ENCODE measurements around the gene KBTBD12.

KBTBD12 gene

GRCh38 chr3:128001576-128001975, 86.5 kb downstream of the KBTBD12 start:
- H3K36me3 ChIP-seq (ENCODE audit: insufficient read depth, insufficient read length, low read length): no peaks in the 10 kb centered on the region
- no peak for DNase-seq (ENCODE audit: low read depth, low spot score)
- no peaks in the 10 kb centered on the region for H3K27me3 ChIP-seq (ENCODE audit: insufficient read depth, insufficient read length)
- no peak for TF ChIP-seq YY1 (IDR thresholded peaks at IDR 0.05; ENCODE audit: insufficient read depth, insufficient read length)
- TF ChIP-seq SUZ12 (IDR thresholded peaks at IDR 0.05; ENCODE audit: extremely low read depth, insufficient read depth, insufficient read length): no peak
- no peak for TF ChIP-seq ZNF274 (IDR thresholded peaks at IDR 0.05; ENCODE audit: low read depth, low read length)
- peaks cover 10% of the 10 kb centered on the region for H3K4me1 ChIP-seq (ENCODE audit: insufficient read depth, insufficient read length)
- no peaks in the 10 kb centered on the region for H3K9me3 ChIP-seq (ENCODE audit: insufficient read depth, low read length)
- no peak overlapping the region for H3K4me3 ChIP-seq (ENCODE audit: insufficient read length, low read depth)
- no peak overlapping the region for H3K9ac ChIP-seq (ENCODE audit: insufficient read length, low read depth)

GRCh38 chr3:128004661-128005060, 89.6 kb downstream of the KBTBD12 start:
- Histone ChIP-seq H3K27me3 (ENCODE audit: insufficient read depth, insufficient read length) (no peaks in the 10 kb centered on the region), H3K4me3 (ENCODE audit: insufficient read length, low read depth) (no peak overlapping the region), H3K4me1 (ENCODE audit: insufficient read depth, insufficient read length) (peaks cover 13% of the 10 kb centered on the region), H3K9ac (ENCODE audit: insufficient read length, low read depth) (no peak overlapping the region), H3K9me3 (ENCODE audit: insufficient read depth, low read length) (no peaks in the 10 kb centered on the region), H3K36me3 (ENCODE audit: insufficient read depth, insufficient read length, low read length) (no peaks in the 10 kb centered on the region)
- no peak for TF ChIP-seq ZNF274 (IDR thresholded peaks at IDR 0.05; ENCODE audit: low read depth, low read length)
- no peak for DNase-seq (ENCODE audit: low read depth, low spot score)

GRCh38 chr3:128006061-128007032, 91.3 kb downstream of the KBTBD12 start:
- Histone ChIP-seq H3K9ac (ENCODE audit: insufficient read length, low read depth) (peak overlapping the region; percentile 57), H3K9me3 (ENCODE audit: insufficient read depth, low read length) (no peaks in the 10 kb centered on the region), H3K36me3 (ENCODE audit: insufficient read depth, insufficient read length, low read length) (no peaks in the 10 kb centered on the region), H3K27me3 (ENCODE audit: insufficient read depth, insufficient read length) (no peaks in the 10 kb centered on the region), H3K4me3 (ENCODE audit: insufficient read length, low read depth) (peak overlapping the region; percentile 29), H3K4me1 (ENCODE audit: insufficient read depth, insufficient read length) (peaks cover 13% of the 10 kb centered on the region)
- TF ChIP-seq YY1 (IDR thresholded peaks at IDR 0.05; ENCODE audit: insufficient read depth, insufficient read length) (no peak), ZNF274 (IDR thresholded peaks at IDR 0.05; ENCODE audit: low read depth, low read length) (no peak), SUZ12 (IDR thresholded peaks at IDR 0.05; ENCODE audit: extremely low read depth, insufficient read depth, insufficient read length) (no peak)
- DNase-seq (ENCODE audit: low read depth, low spot score): no peak

GRCh38 chr3:128007033-128007424, 92.0 kb downstream of the KBTBD12 start:
- DNase-seq (ENCODE audit: low read depth, low spot score): no peak
- Histone ChIP-seq H3K36me3 (ENCODE audit: insufficient read depth, insufficient read length, low read length) (no peaks in the 10 kb centered on the region), H3K4me1 (ENCODE audit: insufficient read depth, insufficient read length) (peaks cover 9% of the 10 kb centered on the region), H3K4me3 (ENCODE audit: insufficient read length, low read depth) (peak overlapping the region; percentile 29), H3K9ac (ENCODE audit: insufficient read length, low read depth) (peak overlapping the region; percentile 57), H3K27me3 (ENCODE audit: insufficient read depth, insufficient read length) (no peaks in the 10 kb centered on the region), H3K9me3 (ENCODE audit: insufficient read depth, low read length) (no peaks in the 10 kb centered on the region)
- TF ChIP-seq YY1 (IDR thresholded peaks at IDR 0.05; ENCODE audit: insufficient read depth, insufficient read length): no peak

- no peaks in the 10 kb centered on the region for H3K27me3 ChIP-seq (ENCODE audit: insufficient read depth, insufficient read length)
- H3K4me3 ChIP-seq (ENCODE audit: insufficient read length, low read depth): no peak overlapping the region
- H3K9ac ChIP-seq (ENCODE audit: insufficient read length, low read depth): no peak overlapping the region
- TF ChIP-seq SUZ12 (IDR thresholded peaks at IDR 0.05; ENCODE audit: extremely low read depth, insufficient read depth, insufficient read length): no peak
- no peak for TF ChIP-seq YY1 (IDR thresholded peaks at IDR 0.05; ENCODE audit: insufficient read depth, insufficient read length)
- TF ChIP-seq ZNF274 (IDR thresholded peaks at IDR 0.05; ENCODE audit: low read depth, low read length): no peak
- H3K36me3 ChIP-seq (ENCODE audit: insufficient read depth, insufficient read length, low read length): no peaks in the 10 kb centered on the region
- no peak for DNase-seq (ENCODE audit: low read depth, low spot score)
- H3K9me3 ChIP-seq (ENCODE audit: insufficient read depth, low read length): no peaks in the 10 kb centered on the region
- peaks cover 7% of the 10 kb centered on the region for H3K4me1 ChIP-seq (ENCODE audit: insufficient read depth, insufficient read length)
Measured at GRCh38 chr3:128009952-128010846, 95.2 kb downstream of the KBTBD12 start.

GRCh38 chr3:128011140-128011539, 96.1 kb downstream of the KBTBD12 start:
- DNase-seq (ENCODE audit: low read depth, low spot score): peak; percentile 82
- no peak overlapping the region for H3K4me3 ChIP-seq (ENCODE audit: insufficient read length, low read depth)
- no peaks in the 10 kb centered on the region for H3K27me3 ChIP-seq (ENCODE audit: insufficient read depth, insufficient read length)
- no peak for TF ChIP-seq SUZ12 (IDR thresholded peaks at IDR 0.05; ENCODE audit: extremely low read depth, insufficient read depth, insufficient read length)
- no peak for TF ChIP-seq YY1 (IDR thresholded peaks at IDR 0.05; ENCODE audit: insufficient read depth, insufficient read length)
- no peak for TF ChIP-seq ZNF274 (IDR thresholded peaks at IDR 0.05; ENCODE audit: low read depth, low read length)
- peaks cover 4% of the 10 kb centered on the region for H3K4me1 ChIP-seq (ENCODE audit: insufficient read depth, insufficient read length)
- H3K9ac ChIP-seq (ENCODE audit: insufficient read length, low read depth): no peak overlapping the region
- no peaks in the 10 kb centered on the region for H3K36me3 ChIP-seq (ENCODE audit: insufficient read depth, insufficient read length, low read length)
- peaks cover 9% of the 10 kb centered on the region for H3K9me3 ChIP-seq (ENCODE audit: insufficient read depth, low read length)

GRCh38 chr3:128012050-128012449, 97.0 kb downstream of the KBTBD12 start:
- no peak for DNase-seq (ENCODE audit: low read depth, low spot score)
- Histone ChIP-seq H3K27me3 (ENCODE audit: insufficient read depth, insufficient read length) (no peaks in the 10 kb centered on the region), H3K4me3 (ENCODE audit: insufficient read length, low read depth) (no peak overlapping the region), H3K9ac (ENCODE audit: insufficient read length, low read depth) (no peak overlapping the region), H3K4me1 (ENCODE audit: insufficient read depth, insufficient read length) (peaks cover 3% of the 10 kb centered on the region), H3K36me3 (ENCODE audit: insufficient read depth, insufficient read length, low read length) (no peaks in the 10 kb centered on the region), H3K9me3 (ENCODE audit: insufficient read depth, low read length) (peaks cover 18% of the 10 kb centered on the region)
- TF ChIP-seq YY1 (IDR thresholded peaks at IDR 0.05; ENCODE audit: insufficient read depth, insufficient read length) (no peak), ZNF274 (IDR thresholded peaks at IDR 0.05; ENCODE audit: low read depth, low read length) (no peak), SUZ12 (IDR thresholded peaks at IDR 0.05; ENCODE audit: extremely low read depth, insufficient read depth, insufficient read length) (no peak)

All from NT2/D1 (cell line).